Neural progenitor cell (in vitro differentiated cells): ENCODE measurements around the gene NFIA. TPM values are rescaled to one million over a fixed set of nuclear protein-coding genes. Genes with fewer than 3 reads are reported as not detected.

Source experiments
- DNase-seq: peaks from one replicate; pipeline ENCODE4 v3.0.0-alpha.2; 2016; ENCODE audit warnings: low spot score
- H2AFZ ChIP-seq: fragments of 200-600 bp; sonication (generic); replicated peaks from 2 replicates; pipeline ENCODE4 v1.6.1; 2016; ENCODE audit warnings: antibody characterized with exemption
- H3F3A ChIP-seq: fragments of 200-600 bp; sonication (generic); 2 replicates; pipeline ENCODE4 v1.6.1; 2016; ENCODE audit warnings: antibody characterized with exemption, low read depth
- H3K27ac ChIP-seq: fragments of 200-600 bp; sonication (generic); 2 replicates; pipeline ENCODE4 v1.5.1; 2016; ENCODE audit warnings: mild to moderate bottlenecking
- H3K27me3 ChIP-seq: fragments of 200-600 bp; sonication (generic); 2 replicates; pipeline ENCODE4 v1.6.1; 2016; ENCODE audit warnings: mild to moderate bottlenecking, moderate library complexity
- H3K36me3 ChIP-seq: fragments of 200-600 bp; sonication (generic); 2 replicates; pipeline ENCODE4 v1.5.1; 2016
- H3K4me1 ChIP-seq: fragments of 200-600 bp; sonication (generic); 2 replicates; pipeline ENCODE4 v1.6.1; 2016; ENCODE audit warnings: mixed run types
- H3K4me2 ChIP-seq: fragments of 200-600 bp; sonication (generic); 2 replicates; pipeline ENCODE4 v1.6.1; 2016
- H3K4me3 ChIP-seq: fragments of 200-600 bp; sonication (generic); 2 replicates; pipeline ENCODE4 v1.5.1; 2016
- H3K79me2 ChIP-seq: fragments of 200-600 bp; sonication (generic); 2 replicates; pipeline ENCODE4 v1.6.1; 2016; ENCODE audit warnings: low read depth
- H3K9ac ChIP-seq: fragments of 200-600 bp; sonication (generic); 2 replicates; pipeline ENCODE4 v1.6.1; 2016
- H3K9me3 ChIP-seq: fragments of 200-600 bp; sonication (generic); 2 replicates; pipeline ENCODE4 v1.5.1; 2016; ENCODE audit warnings: low read depth
- H4K20me1 ChIP-seq: fragments of 200-600 bp; sonication (generic); 2 replicates; pipeline ENCODE4 v1.6.1; 2016; ENCODE audit warnings: low read depth
- H3K27ac Mint-ChIP-seq: 3 replicates; pipeline ENCODE4 v1.8.0; 2021; ENCODE audit warnings: mixed read lengths
- H3K27me3 Mint-ChIP-seq: 2 replicates; pipeline ENCODE4 v1.8.0; 2022; ENCODE audit warnings: low read depth, mild to moderate bottlenecking, inconsistent platforms, moderate library complexity, mixed read lengths; ENCODE audit not compliant: insufficient read depth
- H3K36me3 Mint-ChIP-seq: 3 replicates; pipeline ENCODE4 v1.8.0; 2021; ENCODE audit warnings: mixed read lengths
- H3K4me1 Mint-ChIP-seq: 3 replicates; pipeline ENCODE4 v1.8.0; 2021; ENCODE audit warnings: mixed read lengths
- H3K4me3 Mint-ChIP-seq: 3 replicates; pipeline ENCODE4 v1.8.0; 2021; ENCODE audit warnings: mild to moderate bottlenecking, moderate library complexity, mixed read lengths
- H3K9me3 Mint-ChIP-seq: 3 replicates; pipeline ENCODE4 v1.8.0; 2020; ENCODE audit warnings: mixed read lengths
- EZH2 ChIP-seq: fragments of 200-600 bp; sonication (generic); IDR thresholded peaks from 2 replicates; pipeline ENCODE4 v1.6.1; 2017; ENCODE audit warnings: antibody characterized with exemption, mild to moderate bottlenecking, moderate library complexity
- EZH2phosphoT487 ChIP-seq: fragments of 200-600 bp; sonication (generic); IDR thresholded peaks from 2 replicates; pipeline ENCODE4 v1.6.1; 2017; ENCODE audit warnings: antibody characterized with exemption
- total RNA-seq: library from RNA; depleted of rRNA; stranded (reverse); fragments of >200 nt; gene quantifications from 2 replicates; pipeline ENCODE4 v1.2.3, GENCODE V29; 2015; ENCODE audit warnings: low replicate concordance
- TF ChIP-seq, protein P1 (sequence below): fragments of 200-600 bp; sonication (generic); IDR thresholded peaks from 2 replicates; pipeline ENCODE4 v1.5.1; 2017; ENCODE audit warnings: antibody characterized with exemption, mild to moderate bottlenecking

NFIA gene
- total RNA-seq, 1 donor from 2014 or later: 5.3 TPM

DNA sequence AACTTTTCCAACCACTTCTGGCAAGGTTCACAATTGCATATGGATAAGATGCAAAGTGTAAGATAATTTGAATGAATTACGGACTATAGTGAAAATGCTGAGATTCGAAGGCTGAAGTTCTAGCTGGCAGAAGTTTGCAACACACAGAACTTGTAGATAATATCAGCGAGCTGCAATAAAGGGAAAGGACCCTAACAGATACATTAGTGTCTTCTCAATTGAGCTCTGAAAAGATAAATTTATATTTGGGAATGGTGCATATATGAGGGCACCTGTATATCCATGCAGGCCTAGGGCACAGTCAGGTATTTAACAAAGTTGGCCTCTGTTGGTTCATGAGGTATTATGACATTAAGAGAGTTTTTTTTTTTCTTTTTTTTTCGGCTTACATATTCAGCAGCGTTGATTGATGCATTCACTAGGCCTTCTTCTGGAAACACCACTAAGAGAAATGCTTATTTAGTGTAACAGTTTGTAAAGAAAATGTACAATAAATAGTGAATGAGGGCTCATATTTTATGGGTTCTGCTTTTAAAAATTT lies 2.2 kb downstream of the NFIA start:
- Histone ChIP-seq H3K27me3 (peaks cover 74% of the 10 kb centered on the region), H4K20me1 (peaks cover 32% of the 10 kb centered on the region), H3K36me3 (no peaks in the 10 kb centered on the region), H3K9ac (no peak overlapping the region), H2AFZ (no peak overlapping the region), H3K9me3 (no peaks in the 10 kb centered on the region), H3F3A (peaks cover 33% of the 10 kb centered on the region), H3K79me2 (no peaks in the 10 kb centered on the region), H3K4me2 (no peak overlapping the region), H3K4me1 (peaks cover 9% of the 10 kb centered on the region), H3K27ac (no peak overlapping the region), H3K4me3 (no peak overlapping the region)
- DNase-seq: no peak
- peaks cover 28% of the 10 kb centered on the region for H3K4me1 Mint-ChIP-seq
- H3K27ac Mint-ChIP-seq: no peak overlapping the region
- H3K27me3 Mint-ChIP-seq: peaks cover 47% of the 10 kb centered on the region
- H3K9me3 Mint-ChIP-seq: peaks cover 4% of the 10 kb centered on the region
- TF ChIP-seq EZH2phosphoT487 (no peak), EZH2 (no peak)
- TF ChIP-seq, protein P1, sequence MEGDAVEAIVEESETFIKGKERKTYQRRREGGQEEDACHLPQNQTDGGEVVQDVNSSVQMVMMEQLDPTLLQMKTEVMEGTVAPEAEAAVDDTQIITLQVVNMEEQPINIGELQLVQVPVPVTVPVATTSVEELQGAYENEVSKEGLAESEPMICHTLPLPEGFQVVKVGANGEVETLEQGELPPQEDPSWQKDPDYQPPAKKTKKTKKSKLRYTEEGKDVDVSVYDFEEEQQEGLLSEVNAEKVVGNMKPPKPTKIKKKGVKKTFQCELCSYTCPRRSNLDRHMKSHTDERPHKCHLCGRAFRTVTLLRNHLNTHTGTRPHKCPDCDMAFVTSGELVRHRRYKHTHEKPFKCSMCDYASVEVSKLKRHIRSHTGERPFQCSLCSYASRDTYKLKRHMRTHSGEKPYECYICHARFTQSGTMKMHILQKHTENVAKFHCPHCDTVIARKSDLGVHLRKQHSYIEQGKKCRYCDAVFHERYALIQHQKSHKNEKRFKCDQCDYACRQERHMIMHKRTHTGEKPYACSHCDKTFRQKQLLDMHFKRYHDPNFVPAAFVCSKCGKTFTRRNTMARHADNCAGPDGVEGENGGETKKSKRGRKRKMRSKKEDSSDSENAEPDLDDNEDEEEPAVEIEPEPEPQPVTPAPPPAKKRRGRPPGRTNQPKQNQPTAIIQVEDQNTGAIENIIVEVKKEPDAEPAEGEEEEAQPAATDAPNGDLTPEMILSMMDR: no peak
- H3K4me3 Mint-ChIP-seq: peak overlapping the region; percentile 95
- H3K36me3 Mint-ChIP-seq: peaks cover 18% of the 10 kb centered on the region

DNA sequence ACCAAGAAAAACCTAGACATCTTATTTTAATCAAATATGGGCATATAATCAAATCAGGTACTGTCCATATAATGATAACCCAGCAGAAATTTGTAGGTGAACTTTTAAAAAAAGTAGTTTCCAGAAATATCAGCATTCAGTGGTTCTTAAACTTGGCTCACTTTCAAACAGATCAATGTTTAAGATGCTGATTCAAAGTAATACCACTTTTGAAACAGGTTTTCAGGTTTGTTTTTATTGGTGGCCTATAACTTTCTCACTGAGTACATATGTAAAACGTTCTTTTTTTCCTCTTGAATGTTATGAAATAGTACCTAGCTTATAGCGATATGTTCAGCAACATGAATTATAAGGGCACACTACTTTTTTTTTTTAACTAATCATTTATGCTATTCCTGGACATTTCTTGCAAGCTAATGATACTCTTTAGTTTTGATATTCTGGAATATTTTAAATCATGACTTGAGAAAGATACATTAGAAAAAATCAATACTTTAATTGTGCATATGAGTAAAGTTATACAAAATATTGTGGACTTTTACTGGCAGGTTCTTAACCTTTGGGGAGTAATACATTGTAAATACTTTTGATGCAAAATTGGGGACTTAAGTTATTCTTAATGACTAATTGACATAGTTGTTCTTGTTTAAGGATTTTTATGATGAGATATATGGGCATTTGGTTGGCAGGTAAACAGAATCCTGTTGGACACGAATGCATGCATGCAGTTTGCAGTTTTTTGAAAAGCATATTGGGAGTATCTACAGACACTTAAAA lies 3.0 kb downstream of the NFIA start:
- H3K4me3 Mint-ChIP-seq: peak overlapping the region; percentile 95
- peaks cover 21% of the 10 kb centered on the region for H3K36me3 Mint-ChIP-seq
- H3K4me1 Mint-ChIP-seq: peaks cover 20% of the 10 kb centered on the region

DNA sequence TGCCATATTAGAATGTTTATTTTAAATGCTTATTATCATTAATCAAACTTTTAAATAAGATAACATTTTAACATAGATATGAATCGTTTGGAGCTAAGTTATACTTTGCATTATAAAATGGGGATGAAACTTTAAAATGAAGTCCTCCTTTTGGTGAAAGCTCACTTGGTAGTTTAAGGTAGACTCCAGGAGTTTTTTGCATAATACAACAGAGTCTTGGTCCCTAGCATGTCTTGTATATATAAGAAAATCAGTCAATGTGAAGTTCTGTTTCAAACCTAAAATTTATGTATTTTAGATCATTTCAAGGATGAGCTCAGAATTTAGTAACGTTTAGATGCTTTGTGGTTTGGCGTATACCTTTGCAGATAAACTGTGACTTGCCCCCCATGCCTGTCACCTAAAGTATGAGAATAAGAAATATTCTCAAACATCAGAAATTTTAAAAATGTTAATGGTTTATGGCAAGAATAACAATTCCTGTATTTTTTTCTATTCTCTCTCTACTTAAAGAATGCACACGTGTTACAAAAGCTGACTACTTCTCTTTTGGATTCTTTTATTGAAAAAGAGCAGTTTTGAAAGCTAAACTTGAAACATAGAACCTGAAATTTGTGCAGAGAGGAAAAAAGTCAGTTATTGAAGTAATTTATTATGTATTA lies 3.8 kb downstream of the NFIA start:
- no peaks in the 10 kb centered on the region for H3K79me2 ChIP-seq
- Mint-ChIP-seq H3K4me1 (peaks cover 14% of the 10 kb centered on the region), H3K27ac (no peak overlapping the region), H3K36me3 (peaks cover 22% of the 10 kb centered on the region), H3K4me3 (no peak overlapping the region), H3K9me3 (peaks cover 4% of the 10 kb centered on the region), H3K27me3 (peaks cover 46% of the 10 kb centered on the region)
- H3K4me1 ChIP-seq: peaks cover 3% of the 10 kb centered on the region
- H2AFZ ChIP-seq: no peak overlapping the region
- H3K27ac ChIP-seq: no peak overlapping the region
- H3K9me3 ChIP-seq: no peaks in the 10 kb centered on the region
- H3K36me3 ChIP-seq: no peaks in the 10 kb centered on the region
- H3K4me2 ChIP-seq: no peak overlapping the region
- peaks cover 58% of the 10 kb centered on the region for H3K27me3 ChIP-seq
- DNase-seq: no peak
- H3K9ac ChIP-seq: no peak overlapping the region
- peaks cover 16% of the 10 kb centered on the region for H4K20me1 ChIP-seq
- TF ChIP-seq EZH2 (no peak), EZH2phosphoT487 (no peak)
- TF ChIP-seq, protein P1: no peak
- H3K4me3 ChIP-seq: no peak overlapping the region
- H3F3A ChIP-seq: peaks cover 17% of the 10 kb centered on the region

More for the DNA sequence above, 3.0 kb downstream of the NFIA start:
- no peak for DNase-seq
- H3K27ac Mint-ChIP-seq: no peak overlapping the region
- Histone ChIP-seq H4K20me1 (peaks cover 24% of the 10 kb centered on the region), H2AFZ (no peak overlapping the region), H3K4me1 (peaks cover 3% of the 10 kb centered on the region), H3K4me2 (no peak overlapping the region), H3K36me3 (no peaks in the 10 kb centered on the region), H3K9me3 (no peaks in the 10 kb centered on the region), H3K79me2 (no peaks in the 10 kb centered on the region), H3K27me3 (peaks cover 65% of the 10 kb centered on the region), H3F3A (peaks cover 25% of the 10 kb centered on the region), H3K27ac (no peak overlapping the region), H3K9ac (no peak overlapping the region), H3K4me3 (no peak overlapping the region)
- peaks cover 4% of the 10 kb centered on the region for H3K9me3 Mint-ChIP-seq
- H3K27me3 Mint-ChIP-seq: peaks cover 47% of the 10 kb centered on the region
- TF ChIP-seq EZH2phosphoT487 (no peak), EZH2 (no peak)
- TF ChIP-seq, protein P1: no peak
